Gastrocnemius medialis (tissue), 4 donors: ENCODE results near the gene NECTIN2. TPM values are rescaled to one million over a fixed set of nuclear protein-coding genes. Genes with fewer than 3 reads are reported as not detected.
A peak's percentile ranks its signal among the peaks of the same experiment; 100 is the strongest.
"Not testable (repeated sequence)": the region's sequence is repeated elsewhere in the genome, so short reads cannot be mapped to it uniquely, and the experiment has no call there.

ENCODE experiments used
- ATAC-seq, 2 donors: fragments of 150-250 bp; one replicate each; pipeline ENCODE4 v1.9.1; 2016
- DNase-seq, 2 donors: peaks; one replicate each; pipeline ENCODE4 v3.0.0-alpha.2; 2019
- H3K27ac ChIP-seq, 4 donors: fragments of 200-600 bp; sonication (generic); 1 replicate in 1 of 4; 2 replicates in 3 of 4; pipeline ENCODE4 v1.5.1; 2016 to 2018; ENCODE audit warnings: mild to moderate bottlenecking in 2 of 4, moderate library complexity in 1 of 4
- H3K27me3 ChIP-seq, 3 donors: fragments of 200-600 bp; sonication (generic) in 2 of 3; 1 replicate in 1 of 3; 2 replicates in 2 of 3; pipeline versions ENCODE4 v1.5.1 to v1.6.0; 2016 to 2019; ENCODE audit warnings: mild to moderate bottlenecking in 1 of 3, moderate library complexity in 1 of 3
- H3K36me3 ChIP-seq, 2 donors: fragments of 200-600 bp; sonication (generic) in 1 of 2; one replicate each; pipeline ENCODE4 v1.5.1; 2017 to 2018
- H3K4me1 ChIP-seq, 2 donors: fragments of 200-600 bp; sonication (generic) in 1 of 2; one replicate each; pipeline ENCODE4 v1.5.1; 2016 to 2017; ENCODE audit warnings: mild to moderate bottlenecking in 2 of 2
- H3K4me3 ChIP-seq, 4 donors: fragments of 200-600 bp; sonication (generic) in 3 of 4; 1 replicate in 1 of 4; 2 replicates in 3 of 4; pipeline ENCODE4 v1.5.1; 2016 to 2019; ENCODE audit warnings: mild to moderate bottlenecking in 2 of 4
- H3K9me3 ChIP-seq, 3 donors: fragments of 200-600 bp; sonication (generic) in 2 of 3; 1 replicate in 1 of 3; 2 replicates in 2 of 3; pipeline ENCODE4 v1.5.1; 2016 to 2019
- POLR2A ChIP-seq, 2 donors: fragments of 450-650 bp; IDR thresholded peaks; one replicate each; pipeline ENCODE4 v1.6.1; 2017; ENCODE audit warnings: antibody characterized with exemption in 2 of 2, mild to moderate bottlenecking in 2 of 2, moderate library complexity in 2 of 2
- in situ Hi-C, 4 donors: fragments of 200-750 bp; cut with MboI; loops; one replicate each; pipeline versions ENCODE4 v1.15.0 to v1.8.0; 2017; ENCODE audit warnings: low sequenced_read_pairs in 4 of 4
- intact Hi-C: fragments of 100-400 bp; cut with DNase I; formaldehyde crosslinking; loops from one replicate; pipeline ENCODE4 v1.15.1; 2023; ENCODE audit warnings: low total_unique reads
- total RNA-seq, 4 donors: library from RNA; depleted of rRNA; stranded (reverse); fragments of >200 nt; gene quantifications; one replicate each; pipeline versions ENCODE4 v1.1.0 to v1.2.3, GENCODE V29; 2016
- TF ChIP-seq, protein P1 (sequence below), 5 experiments: fragments of 450-650 bp in 3 of 5; fragments of 200-600 bp in 2 of 5; sonication (generic) in 2 of 5; IDR thresholded peaks in 4 of 5; conservative IDR thresholded peaks in 1 of 5; 1 replicate in 4 of 5; 2 replicates in 1 of 5; pipeline ENCODE4 v1.5.1; 2016 to 2019; ENCODE audit warnings: antibody characterized with exemption in 5 of 5, mild to moderate bottlenecking in 3 of 5, moderate library complexity in 3 of 5

NECTIN2 gene
- total RNA-seq, 4 donors from 2014 or later, result 10.3 to 20.8 (median 16.7) TPM

DNA sequence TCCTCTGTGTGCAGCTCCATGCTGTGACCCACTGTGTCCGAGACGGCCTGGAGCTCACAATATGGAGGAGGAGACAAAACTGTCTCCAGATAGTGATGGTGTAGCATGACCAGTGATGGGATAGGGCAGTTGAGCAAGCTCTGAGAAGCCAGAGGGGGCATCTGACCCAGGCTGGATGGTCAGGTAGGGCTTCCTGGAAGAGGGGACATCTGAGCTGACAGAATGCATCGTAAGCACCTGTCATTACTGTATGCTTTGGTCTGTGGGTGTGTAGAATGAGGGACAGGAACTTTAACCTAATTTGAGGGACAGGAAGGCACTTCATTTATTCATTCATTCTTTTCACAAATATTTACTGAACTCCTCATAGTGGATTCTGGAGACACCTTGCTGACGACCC is 38.5 kb downstream of the NECTIN2 start:
- Histone ChIP-seq H3K4me1 (peaks cover 2 to 5% of the 10 kb centered on the region in 2 donors), H3K36me3 (no peaks in the 10 kb centered on the region), H3K9me3 (no peaks in the 10 kb centered on the region), H3K4me3 (no peak overlapping the region), H3K27ac (no peak overlapping the region), H3K27me3 (no peaks in the 10 kb centered on the region)
- TF ChIP-seq, protein P1, sequence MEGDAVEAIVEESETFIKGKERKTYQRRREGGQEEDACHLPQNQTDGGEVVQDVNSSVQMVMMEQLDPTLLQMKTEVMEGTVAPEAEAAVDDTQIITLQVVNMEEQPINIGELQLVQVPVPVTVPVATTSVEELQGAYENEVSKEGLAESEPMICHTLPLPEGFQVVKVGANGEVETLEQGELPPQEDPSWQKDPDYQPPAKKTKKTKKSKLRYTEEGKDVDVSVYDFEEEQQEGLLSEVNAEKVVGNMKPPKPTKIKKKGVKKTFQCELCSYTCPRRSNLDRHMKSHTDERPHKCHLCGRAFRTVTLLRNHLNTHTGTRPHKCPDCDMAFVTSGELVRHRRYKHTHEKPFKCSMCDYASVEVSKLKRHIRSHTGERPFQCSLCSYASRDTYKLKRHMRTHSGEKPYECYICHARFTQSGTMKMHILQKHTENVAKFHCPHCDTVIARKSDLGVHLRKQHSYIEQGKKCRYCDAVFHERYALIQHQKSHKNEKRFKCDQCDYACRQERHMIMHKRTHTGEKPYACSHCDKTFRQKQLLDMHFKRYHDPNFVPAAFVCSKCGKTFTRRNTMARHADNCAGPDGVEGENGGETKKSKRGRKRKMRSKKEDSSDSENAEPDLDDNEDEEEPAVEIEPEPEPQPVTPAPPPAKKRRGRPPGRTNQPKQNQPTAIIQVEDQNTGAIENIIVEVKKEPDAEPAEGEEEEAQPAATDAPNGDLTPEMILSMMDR (IDR thresholded peaks at IDR 0.05 in 4 of 5, conservative IDR thresholded peaks at IDR 0.05 in 1 of 5), result no peak
- no peak for TF ChIP-seq POLR2A (IDR thresholded peaks at IDR 0.05)
- in situ Hi-C loops, result no loop called here
- no peak for DNase-seq
- intact Hi-C loops, result no loop called here
- no peak for ATAC-seq

DNA sequence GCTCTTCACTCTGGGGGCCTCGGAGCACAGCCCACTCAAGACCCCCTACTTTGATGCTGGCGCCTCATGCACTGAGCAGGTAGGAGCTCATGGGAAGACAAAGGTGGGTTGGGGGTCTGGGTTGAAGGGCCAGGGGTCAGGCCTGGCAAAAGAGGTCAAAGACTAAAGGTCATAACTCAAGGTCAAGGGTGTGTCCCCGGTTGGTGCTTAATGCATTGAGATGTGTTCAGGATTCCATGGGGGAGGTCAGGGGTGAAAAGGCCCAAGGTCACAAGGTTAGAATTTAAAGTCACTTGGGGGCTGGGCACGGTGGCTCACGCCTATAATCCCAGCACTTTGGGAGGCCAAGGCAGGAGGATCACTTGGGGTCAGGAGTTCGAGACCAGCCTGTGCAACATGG is 40.0 kb downstream of the NECTIN2 start:
- no peak for TF ChIP-seq POLR2A (IDR thresholded peaks at IDR 0.05)
- TF ChIP-seq, protein P1 (IDR thresholded peaks at IDR 0.05 in 4 of 5, conservative IDR thresholded peaks at IDR 0.05 in 1 of 5), result no peak
- no peaks in the 10 kb centered on the region for H3K36me3 ChIP-seq
- ATAC-seq, result no peak
- no peak overlapping the region for H3K27ac ChIP-seq
- in situ Hi-C loops, result no loop called here
- H3K27me3 ChIP-seq, result no peaks in the 10 kb centered on the region
- H3K4me1 ChIP-seq, result peaks cover 9 to 11% of the 10 kb centered on the region in 2 donors
- intact Hi-C loops, result no loop called here
- H3K4me3 ChIP-seq, result no peak overlapping the region
- DNase-seq, result no peak
- no peaks in the 10 kb centered on the region for H3K9me3 ChIP-seq

DNA sequence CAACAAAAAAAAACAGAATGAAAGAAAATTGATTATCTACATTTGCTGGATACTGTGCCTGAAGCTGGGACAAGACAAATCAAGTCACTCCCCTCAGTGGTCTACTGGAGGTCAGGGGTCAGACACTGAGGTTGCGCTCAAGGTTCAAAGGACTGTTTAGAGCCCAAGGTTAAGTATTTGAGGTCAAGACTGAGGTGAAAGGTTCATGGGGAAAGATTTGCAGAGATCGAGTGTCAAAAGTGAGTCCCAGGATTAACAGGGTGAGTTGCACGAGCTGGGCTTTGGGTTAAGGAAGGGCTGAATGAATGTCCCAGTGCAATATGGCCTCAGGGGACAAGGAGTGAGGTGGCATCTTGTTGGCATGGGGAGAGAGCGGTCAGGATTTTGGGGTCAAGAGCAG is 41.6 kb downstream of the NECTIN2 start:
- H3K36me3 ChIP-seq, result peaks cover 0 to 1% of the 10 kb centered on the region in 2 donors
- no peak overlapping the region for H3K27ac ChIP-seq
- no peak for TF ChIP-seq POLR2A (IDR thresholded peaks at IDR 0.05)
- TF ChIP-seq, protein P1 (IDR thresholded peaks at IDR 0.05 in 4 of 5, conservative IDR thresholded peaks at IDR 0.05 in 1 of 5), result no peak
- intact Hi-C loops, result no loop called here
- H3K4me1 ChIP-seq, result peaks cover 18 to 22% of the 10 kb centered on the region in 2 donors
- H3K4me3 ChIP-seq, result no peak overlapping the region
- ATAC-seq, result no peak
- H3K27me3 ChIP-seq, result no peaks in the 10 kb centered on the region
- H3K9me3 ChIP-seq, result no peaks in the 10 kb centered on the region
- no peak for DNase-seq
- in situ Hi-C loops, result no loop called here

DNA sequence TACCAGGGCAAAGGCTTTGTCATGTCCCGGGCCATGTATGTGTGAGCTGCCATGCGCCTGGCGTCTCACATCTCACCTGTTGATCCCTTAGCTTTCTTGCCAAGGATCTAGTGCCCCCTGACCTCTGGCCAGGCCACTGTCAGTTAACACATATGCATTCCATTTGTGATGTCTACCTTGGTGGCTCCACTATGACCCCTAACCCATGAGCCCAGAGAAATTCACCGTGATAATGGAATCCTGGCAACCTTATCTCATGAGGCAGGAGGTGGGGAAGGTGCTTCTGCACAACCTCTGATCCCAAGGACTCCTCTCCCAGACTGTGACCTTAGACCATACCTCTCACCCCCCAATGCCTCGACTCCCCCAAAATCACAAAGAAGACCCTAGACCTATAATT is 42.2 kb downstream of the NECTIN2 start:
- H3K36me3 ChIP-seq, H3K27me3 ChIP-seq, in situ Hi-C loops, intact Hi-C loops, ATAC-seq, H3K4me3 ChIP-seq, H3K9me3 ChIP-seq, DNase-seq, H3K27ac ChIP-seq: not testable (repeated sequence)
- H3K4me1 ChIP-seq, result peaks cover 18 to 23% of the 10 kb centered on the region in 2 donors

DNA sequence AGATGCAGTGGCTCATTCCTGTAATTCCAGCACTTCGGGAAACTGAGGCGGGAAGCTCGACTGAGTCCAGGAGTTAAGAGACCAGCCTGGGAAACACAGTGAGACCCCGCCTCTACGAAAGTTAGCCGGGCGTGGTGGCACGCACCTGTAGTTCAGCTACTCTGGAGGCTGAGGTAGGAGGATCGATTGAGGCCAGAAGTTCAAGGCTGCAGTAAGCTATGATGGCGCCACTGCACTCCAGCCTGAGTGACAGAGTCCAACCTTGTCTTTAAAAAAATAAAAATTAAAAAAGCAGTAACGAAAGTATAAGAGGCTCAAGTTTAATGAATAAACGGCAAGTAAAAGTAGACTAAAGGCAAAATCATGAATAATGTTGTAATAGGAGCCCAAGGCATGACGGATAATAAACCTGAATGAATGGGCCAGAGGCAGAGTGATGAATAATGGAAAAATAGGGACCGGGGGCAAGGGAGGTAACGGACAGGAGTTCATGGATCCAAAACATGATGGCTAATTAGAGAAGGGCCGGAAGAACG is 43.8 kb downstream of the NECTIN2 start:
- Histone ChIP-seq H3K9me3 (no peaks in the 10 kb centered on the region), H3K27me3 (no peaks in the 10 kb centered on the region), H3K4me3 (peak overlapping the region; percentile 67 to 81 (median 74)), H3K4me1 (peaks cover 18 to 23% of the 10 kb centered on the region in 2 donors), H3K27ac (peak overlapping the region in 2 of 4 donors; percentile 94 to 95), H3K36me3 (peaks cover 2 to 24% of the 10 kb centered on the region in 2 donors)
- ATAC-seq, result no peak
- TF ChIP-seq, protein P1 (IDR thresholded peaks at IDR 0.05 in 4 of 5, conservative IDR thresholded peaks at IDR 0.05 in 1 of 5), result no peak
- TF ChIP-seq POLR2A (IDR thresholded peaks at IDR 0.05), result no peak
- intact Hi-C loops, result loop anchor here (1.0 to 5.0 kb wide), 3 partner anchors 44 to 288 kb away; partner anchors contain the start of genes BLOC1S3, CLPTM1, NECTIN2 and TRAPPC6A
- DNase-seq, result no peak
- in situ Hi-C loops, result loop anchor here in 1 of 4 donors (10.0 kb wide), 1 partner anchor 65 kb away; the partner anchor contains the start of gene CLPTM1
